GM20000 (cell line): ENCODE measurements around the gene AOAH.

ENCODE experiments used
- DNase-seq: peaks from one replicate; pipeline ENCODE4 v3.0.0; 2012; ENCODE audit warnings: low spot score
- TF ChIP-seq, protein P1 (sequence below): IDR thresholded peaks from 2 replicates; pipeline ENCODE4 v1.5.1; 2012; ENCODE audit warnings: mild to moderate bottlenecking, control low read depth; ENCODE audit errors: extremely low read depth, missing control alignments

Gene AOAH

DNA sequence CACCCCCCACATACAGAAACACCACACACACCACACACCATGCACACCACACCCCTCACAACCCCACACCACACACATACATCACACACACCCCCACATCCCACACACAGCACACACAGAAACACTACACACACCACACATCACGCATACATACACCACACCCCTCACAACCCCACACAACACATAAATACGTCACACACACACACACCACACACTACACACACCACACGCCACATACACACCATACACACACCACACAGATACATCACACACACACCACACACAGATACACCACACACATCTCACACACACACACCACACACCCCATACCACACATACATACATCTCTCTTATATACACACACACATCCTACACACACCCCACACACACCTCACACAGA, 208.4 kb downstream of the AOAH start:
- no peak for DNase-seq
- TF ChIP-seq, protein P1, sequence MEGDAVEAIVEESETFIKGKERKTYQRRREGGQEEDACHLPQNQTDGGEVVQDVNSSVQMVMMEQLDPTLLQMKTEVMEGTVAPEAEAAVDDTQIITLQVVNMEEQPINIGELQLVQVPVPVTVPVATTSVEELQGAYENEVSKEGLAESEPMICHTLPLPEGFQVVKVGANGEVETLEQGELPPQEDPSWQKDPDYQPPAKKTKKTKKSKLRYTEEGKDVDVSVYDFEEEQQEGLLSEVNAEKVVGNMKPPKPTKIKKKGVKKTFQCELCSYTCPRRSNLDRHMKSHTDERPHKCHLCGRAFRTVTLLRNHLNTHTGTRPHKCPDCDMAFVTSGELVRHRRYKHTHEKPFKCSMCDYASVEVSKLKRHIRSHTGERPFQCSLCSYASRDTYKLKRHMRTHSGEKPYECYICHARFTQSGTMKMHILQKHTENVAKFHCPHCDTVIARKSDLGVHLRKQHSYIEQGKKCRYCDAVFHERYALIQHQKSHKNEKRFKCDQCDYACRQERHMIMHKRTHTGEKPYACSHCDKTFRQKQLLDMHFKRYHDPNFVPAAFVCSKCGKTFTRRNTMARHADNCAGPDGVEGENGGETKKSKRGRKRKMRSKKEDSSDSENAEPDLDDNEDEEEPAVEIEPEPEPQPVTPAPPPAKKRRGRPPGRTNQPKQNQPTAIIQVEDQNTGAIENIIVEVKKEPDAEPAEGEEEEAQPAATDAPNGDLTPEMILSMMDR = no peak

DNA sequence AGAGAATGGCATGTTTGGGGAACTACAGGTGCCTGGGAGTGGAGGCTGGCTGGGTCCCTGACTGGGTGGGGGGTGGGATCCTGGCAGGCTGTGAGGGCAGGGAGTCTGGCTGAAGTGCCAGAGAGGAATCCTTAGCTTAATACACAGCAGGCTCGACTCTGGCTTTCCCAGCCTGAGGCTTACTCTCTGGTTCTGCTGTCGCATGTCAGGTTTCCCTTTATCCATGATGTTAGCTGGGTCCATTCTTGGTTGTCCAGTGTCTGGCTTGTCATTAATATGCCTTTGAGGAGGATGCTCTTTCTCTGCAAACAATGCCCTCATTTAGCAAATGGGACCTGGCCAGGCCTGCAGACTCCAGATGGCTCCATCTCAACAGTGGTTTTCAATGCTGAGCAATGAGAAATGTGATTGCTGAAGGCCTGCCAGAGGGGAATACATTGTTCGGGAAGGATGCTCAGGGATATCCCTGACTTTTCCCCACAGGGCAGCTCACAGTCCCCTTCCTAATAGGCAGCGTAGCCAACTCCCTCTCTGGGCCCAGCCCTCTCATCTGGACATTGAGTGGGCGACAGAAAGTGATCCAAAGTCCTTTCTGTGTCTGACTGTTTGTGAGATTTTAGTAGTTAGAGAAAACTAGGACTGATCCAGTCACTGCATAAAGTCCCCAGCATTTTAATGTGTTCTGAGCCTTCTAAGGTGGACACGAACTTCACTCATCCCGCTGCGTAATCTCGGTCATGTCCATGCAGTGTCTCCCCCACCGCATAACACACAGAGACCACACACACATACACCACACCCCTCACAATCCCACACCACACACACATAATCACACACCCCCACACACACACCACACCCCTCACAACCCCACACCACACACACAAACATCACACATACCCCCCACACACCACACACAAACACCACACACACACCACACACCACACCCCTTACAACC, 209.7 kb downstream of the AOAH start:
- no peak for DNase-seq
- TF ChIP-seq, protein P1 = no peak

DNA sequence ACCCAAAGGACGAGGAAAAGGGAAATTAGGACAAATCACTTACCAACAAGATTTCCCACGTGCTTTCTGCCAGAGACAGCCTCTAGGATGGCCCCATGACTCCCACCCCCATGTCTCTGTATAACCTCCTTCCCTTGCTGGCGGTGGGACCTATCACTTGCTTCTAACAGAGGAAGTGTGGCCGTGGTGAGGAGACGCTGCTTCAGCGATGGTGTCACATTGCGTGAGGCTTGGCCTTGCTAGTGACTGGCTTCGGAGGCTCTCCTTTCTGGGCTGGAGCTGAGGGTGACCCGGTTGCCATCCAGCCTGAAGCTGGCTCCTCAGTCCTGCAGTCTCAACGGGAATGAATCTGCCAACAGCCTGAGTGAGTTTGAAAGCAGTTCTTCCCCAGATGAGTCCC, 210.9 kb downstream of the AOAH start:
- DNase-seq = no peak
- TF ChIP-seq, protein P1 = no peak

DNA sequence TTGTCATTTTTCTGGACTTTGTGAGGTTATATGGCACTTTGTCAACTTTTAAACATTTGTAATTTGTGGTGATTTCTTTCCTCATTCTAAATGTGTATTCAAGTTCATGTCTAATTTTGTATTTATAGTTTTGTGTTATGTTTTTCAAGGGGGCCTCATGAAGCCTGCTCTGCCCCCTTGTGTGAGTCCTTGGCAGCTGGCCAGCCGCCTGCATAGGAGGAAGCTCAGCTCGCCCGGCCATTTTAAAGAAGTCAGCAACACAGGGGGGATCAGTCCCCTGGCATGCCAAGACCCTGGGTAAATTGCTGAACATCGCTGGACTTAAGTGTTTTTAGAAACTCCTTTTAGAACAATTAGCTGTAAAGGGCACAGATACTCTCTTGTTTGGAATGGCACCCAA, 211.7 kb downstream of the AOAH start:
- DNase-seq = no peak
- TF ChIP-seq, protein P1 = no peak

DNA sequence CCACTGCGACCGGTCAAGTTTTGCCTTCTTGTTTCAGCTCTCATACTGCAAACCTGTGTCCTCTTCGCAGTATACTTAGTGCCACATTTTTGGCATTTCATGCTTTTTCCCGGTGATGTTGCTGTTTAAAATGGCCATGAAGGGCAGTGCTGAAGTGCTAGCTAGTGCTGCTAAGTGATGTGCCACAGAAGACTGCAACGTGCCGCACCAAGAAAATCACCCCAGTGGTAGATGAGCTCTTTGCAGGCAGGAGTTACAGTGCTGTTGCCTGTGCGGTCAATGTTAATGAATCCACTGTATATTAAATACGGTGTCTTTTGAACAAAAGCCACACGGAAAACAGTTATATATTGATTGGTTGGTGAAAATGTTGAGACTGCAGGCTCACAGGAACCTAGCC, 214.3 kb downstream of the AOAH start:
- TF ChIP-seq, protein P1 = no peak
- no peak for DNase-seq

DNA sequence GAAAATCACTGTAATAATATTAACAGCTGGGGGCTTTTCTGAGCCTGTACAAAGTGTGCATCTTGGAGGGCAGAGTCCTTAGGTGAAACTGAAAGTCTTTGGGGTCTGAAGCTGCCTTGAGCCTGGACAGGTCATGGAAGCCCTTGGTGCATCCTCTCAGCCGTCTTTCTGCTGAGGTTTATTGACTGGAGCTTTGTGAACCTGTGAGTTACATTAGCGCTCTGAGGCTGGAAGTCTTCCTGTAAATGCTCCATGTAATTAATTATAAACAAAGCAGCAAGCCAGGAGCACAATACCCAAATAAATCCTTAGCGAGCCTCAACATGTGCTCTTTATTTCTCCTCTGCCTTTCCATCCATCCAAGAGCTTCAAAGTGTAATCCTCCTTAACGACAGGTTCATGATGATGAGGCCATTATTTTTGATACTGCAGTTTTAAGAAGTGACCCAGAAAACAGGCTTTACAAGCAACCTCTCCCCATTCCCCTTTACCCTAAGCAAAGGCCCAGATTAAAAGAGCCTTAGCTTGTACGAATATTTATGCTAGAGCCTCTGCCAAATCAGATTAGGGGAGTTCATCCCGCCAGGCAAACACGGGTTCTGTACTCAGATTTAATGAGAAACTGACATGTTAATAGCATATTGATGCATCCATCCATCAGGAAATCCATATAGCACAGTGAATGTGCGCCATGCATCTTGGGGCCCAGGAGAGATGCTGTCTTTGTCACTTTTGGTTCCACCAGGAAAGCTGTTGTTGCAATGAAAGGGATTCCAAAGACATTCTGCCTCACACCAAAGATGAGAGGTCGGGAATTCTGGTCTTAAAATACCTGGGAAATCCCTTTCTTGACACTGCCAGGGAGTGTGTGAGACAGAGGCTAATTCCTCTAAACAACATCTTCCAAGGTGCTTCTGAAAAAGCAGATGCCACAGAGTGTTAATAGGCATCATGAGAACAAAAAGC, 216.5 kb downstream of the AOAH start:
- DNase-seq = no peak
- TF ChIP-seq, protein P1 = no peak
